GM10248 (cell line): ENCODE results near the gene MROH7.

ENCODE experiments used
- CTCF ChIA-PET: fragments of 300-600 bp; sonication (Branson Sonifier 250); formaldehyde crosslinking; extraction: SDS; loops from one replicate; lab custom pipeline; 2021; ENCODE audit warnings: antibody characterized with exemption; lab: Yijun Ruan, JAX
- POLR2A ChIA-PET: fragments of 350-650 bp; sonication (Branson Sonifier 250); formaldehyde crosslinking; extraction: SDS; loops from one replicate; lab custom pipeline; 2020; ENCODE audit warnings: antibody characterized with exemption; lab: Yijun Ruan, JAX
- DNase-seq: peaks from one replicate; pipeline ENCODE4 v3.0.0; 2012; ENCODE audit errors: extremely low spot score
- TF ChIP-seq, protein P1 (sequence below): IDR thresholded peaks from 2 replicates; pipeline ENCODE4 v1.5.1; 2012; ENCODE audit warnings: mild to moderate bottlenecking, low read depth; ENCODE audit errors: extremely low read depth, missing control alignments, control extremely low read depth

MROH7 gene

DNA sequence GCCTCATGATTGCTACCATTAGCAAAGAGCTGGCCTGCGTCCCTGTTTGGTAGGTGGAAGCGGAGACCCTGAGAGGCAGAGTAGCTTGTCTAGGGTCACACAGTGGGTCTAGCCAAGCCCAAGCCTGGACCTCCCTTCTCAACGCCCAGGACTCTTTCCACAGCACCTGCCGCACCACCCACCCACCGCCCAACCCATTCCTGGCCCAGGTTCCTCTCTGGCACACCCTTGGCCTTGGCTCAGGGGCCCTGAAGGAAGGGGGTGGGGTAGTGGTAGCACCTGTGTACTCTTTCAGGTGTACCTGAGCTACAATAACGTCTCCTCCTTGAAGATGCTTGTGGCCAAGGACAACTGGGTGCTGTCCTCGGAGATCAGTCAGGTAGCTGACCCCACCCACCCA, 37.5 kb upstream of the MROH7 start:
- no peak for DNase-seq
- TF ChIP-seq, protein P1, sequence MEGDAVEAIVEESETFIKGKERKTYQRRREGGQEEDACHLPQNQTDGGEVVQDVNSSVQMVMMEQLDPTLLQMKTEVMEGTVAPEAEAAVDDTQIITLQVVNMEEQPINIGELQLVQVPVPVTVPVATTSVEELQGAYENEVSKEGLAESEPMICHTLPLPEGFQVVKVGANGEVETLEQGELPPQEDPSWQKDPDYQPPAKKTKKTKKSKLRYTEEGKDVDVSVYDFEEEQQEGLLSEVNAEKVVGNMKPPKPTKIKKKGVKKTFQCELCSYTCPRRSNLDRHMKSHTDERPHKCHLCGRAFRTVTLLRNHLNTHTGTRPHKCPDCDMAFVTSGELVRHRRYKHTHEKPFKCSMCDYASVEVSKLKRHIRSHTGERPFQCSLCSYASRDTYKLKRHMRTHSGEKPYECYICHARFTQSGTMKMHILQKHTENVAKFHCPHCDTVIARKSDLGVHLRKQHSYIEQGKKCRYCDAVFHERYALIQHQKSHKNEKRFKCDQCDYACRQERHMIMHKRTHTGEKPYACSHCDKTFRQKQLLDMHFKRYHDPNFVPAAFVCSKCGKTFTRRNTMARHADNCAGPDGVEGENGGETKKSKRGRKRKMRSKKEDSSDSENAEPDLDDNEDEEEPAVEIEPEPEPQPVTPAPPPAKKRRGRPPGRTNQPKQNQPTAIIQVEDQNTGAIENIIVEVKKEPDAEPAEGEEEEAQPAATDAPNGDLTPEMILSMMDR: no peak
- ChIA-PET POLR2A (no interaction called here), CTCF (interaction anchor here (0.5 to 1.2 kb wide), 2 partner anchors 196 to 1390 kb away, joined by 3 read pairs; no protein-coding TSS in a partner anchor)

DNA sequence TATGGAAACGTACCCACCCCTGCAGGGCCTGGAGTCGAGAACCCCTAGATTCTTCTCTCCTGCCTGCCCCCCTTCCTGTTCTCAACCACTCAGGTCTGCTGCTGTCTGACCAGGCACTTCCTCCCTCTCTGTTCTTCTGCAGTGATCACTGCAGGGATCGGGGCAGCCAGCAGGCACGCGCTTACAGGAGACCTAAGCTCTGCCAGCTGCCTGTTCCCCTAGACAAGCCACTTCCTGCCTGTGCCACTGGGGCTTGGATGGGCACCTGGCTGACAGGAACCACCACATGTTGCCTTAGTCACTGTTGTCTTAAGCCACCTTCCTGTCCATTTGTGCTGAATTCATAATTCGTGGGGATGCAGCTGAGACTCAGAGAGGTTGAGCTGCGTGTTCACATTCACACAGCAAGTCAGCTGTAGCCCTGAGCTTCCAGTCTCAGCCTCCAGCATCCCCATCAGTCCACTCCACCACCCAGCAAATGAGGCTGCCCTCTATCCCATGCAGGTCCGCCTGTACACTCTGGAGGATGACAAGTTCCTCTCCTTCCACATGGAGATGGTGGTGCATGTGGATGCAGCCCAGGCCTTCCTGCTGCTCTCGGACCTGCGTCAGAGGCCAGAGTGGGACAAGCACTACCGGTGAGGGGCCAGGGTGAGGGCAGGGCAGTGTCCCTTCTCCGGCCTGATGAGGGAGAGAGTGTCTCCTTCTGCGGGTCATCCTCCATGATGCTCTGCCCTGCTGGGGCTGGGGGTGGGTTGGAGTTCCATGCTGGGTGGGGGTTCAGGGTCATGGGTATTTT, 36.8 kb upstream of the MROH7 start:
- DNase-seq: no peak
- CTCF ChIA-PET: interaction anchor here (0.5 to 1.2 kb wide), 2 partner anchors 196 to 1391 kb away, joined by 3 read pairs; no protein-coding TSS in a partner anchor

DNA sequence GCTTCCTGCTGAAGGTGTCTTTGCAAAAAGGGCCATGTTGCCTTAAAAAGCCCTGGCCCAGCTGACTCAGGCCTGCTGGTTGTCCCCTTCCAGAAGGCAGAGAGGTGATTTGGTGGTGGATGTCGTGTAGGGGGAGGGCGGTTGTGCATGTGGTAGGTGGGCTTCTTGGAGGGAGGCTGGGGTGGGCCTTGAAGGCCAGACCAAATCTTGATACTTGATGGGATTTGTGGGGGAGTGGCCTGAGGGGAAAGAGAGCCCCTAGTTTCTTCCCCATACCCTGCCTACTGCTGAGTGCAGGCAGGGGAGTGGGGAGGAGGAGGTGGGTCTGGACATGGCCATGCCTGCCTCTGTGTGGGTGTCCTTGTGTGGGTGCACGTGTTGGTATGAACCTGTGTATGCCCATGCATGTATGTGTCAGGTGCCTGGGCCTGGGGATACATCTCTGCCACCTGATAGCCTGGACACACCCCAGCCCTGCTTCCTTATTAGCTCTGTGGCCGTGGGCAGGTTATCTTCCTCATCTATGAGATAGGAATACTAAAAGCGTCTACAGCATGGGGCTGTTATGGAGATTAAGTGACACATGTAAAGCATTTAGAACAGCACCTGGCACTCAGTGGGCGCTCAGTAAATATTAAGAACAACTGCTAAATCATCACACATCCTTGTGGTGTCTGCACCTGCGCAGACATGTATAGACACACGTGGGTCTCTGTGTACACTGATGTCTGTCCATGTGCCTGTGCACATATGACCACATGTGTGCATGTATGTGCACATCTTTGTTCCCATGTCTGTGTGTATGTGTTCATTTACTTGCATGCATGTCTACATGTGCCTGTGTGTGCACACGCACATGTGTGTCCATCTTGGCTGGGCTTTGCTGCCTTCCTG, 35.2 kb upstream of the MROH7 start:
- DNase-seq: no peak
- ChIA-PET POLR2A (no interaction called here), CTCF (interaction anchor here (1.0 kb wide), 1 partner anchor 11 kb away, joined by 3 read pairs; no protein-coding TSS in a partner anchor)
- TF ChIP-seq, protein P1: no peak

More for the DNA sequence above, 36.8 kb upstream of the MROH7 start:
- TF ChIP-seq, protein P1: no peak
- POLR2A ChIA-PET: no interaction called here

DNA sequence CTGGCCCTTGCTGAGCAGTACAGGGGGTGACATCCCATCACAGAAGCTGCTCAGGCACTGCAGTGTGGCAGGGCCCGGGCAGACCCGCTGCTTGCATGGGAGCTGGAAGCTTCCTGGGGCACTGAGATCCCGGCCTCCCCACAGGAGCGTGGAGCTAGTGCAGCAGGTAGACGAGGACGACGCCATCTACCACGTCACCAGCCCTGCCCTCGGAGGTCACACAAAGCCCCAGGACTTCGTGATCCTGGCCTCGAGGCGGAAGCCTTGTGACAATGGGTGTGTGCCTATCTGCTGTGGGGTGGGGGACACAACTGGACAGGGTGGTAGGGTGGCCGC, 34.6 kb upstream of the MROH7 start:
- DNase-seq: no peak
- POLR2A ChIA-PET: no interaction called here
- TF ChIP-seq, protein P1: no peak
- CTCF ChIA-PET: interaction anchor here (1.0 kb wide), 1 partner anchor 10 kb away, joined by 3 read pairs; no protein-coding TSS in a partner anchor

DNA sequence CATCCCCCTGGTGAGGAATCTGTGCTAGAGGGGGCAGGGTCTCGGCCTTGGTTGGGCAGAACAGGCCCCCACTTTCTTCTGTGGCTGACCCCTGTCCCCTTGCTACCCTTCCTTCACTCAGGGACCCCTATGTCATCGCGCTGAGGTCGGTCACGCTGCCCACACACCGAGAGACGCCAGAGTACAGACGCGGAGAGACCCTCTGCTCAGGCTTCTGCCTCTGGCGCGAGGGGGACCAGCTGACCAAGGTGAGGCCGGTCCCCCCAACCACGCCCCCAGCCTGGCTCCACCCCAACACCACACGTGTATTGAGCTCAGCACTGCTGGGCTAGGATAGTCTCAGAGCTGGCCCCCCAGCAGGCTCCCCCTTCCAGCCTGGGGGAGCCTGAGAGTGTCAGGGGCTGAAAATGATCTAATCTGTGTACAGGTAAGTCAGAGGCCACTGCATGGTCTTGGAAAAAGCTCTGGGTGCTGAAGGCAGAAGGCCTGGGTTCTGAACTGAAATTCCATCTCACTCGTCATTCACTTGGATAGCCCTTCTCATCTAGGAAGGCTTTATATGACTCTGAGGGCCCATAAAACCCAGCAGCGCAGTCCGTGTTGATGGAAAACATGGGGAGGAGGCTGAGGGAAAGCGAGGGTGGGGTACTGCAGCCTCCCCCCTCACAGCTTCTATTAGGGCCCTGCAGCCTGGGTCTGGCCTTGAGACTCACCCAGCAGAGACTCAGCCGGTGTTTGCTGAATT, 33.6 kb upstream of the MROH7 start:
- CTCF ChIA-PET: no interaction called here
- POLR2A ChIA-PET: no interaction called here
- no peak for DNase-seq
- TF ChIP-seq, protein P1: no peak
